Body of pancreas (tissue), 4 donors: Measurements from ENCODE around the gene PEF1.

Experiments
- CTCF ChIP-seq, 7 experiments: fragments of 450-650 bp in 4 of 7; fragments of 200-600 bp in 3 of 7; sonication (generic) in 3 of 7; IDR thresholded peaks; one replicate each; pipeline ENCODE4 v1.5.1; 2016 to 2019; ENCODE audit warnings: antibody characterized with exemption in 7 of 7
- POLR2A ChIP-seq, 3 donors: fragments of 450-650 bp; IDR thresholded peaks; one replicate each; pipeline ENCODE4 v1.6.1; 2016; ENCODE audit warnings: antibody characterized with exemption in 3 of 3, mild to moderate bottlenecking in 2 of 3

GRCh38 chr1:31621498-31621820 is 23.2 kb downstream of the PEF1 start:
- no peak for TF ChIP-seq POLR2A (IDR thresholded peaks at IDR 0.05)
- TF ChIP-seq CTCF (IDR thresholded peaks at IDR 0.05) = no peak
